GM19025 (cell line): ENCODE measurements around the gene ARL14EP.

ENCODE experiments used
- ATAC-seq: cut with Tn5 transposase; IDR thresholded peaks from one replicate; pipeline ENCODE4 v1.9.1; 2021; ENCODE audit warnings: mild to moderate bottlenecking, low read depth, moderate library complexity; ENCODE audit not compliant: unreplicated experiment

Gene ARL14EP

DNA sequence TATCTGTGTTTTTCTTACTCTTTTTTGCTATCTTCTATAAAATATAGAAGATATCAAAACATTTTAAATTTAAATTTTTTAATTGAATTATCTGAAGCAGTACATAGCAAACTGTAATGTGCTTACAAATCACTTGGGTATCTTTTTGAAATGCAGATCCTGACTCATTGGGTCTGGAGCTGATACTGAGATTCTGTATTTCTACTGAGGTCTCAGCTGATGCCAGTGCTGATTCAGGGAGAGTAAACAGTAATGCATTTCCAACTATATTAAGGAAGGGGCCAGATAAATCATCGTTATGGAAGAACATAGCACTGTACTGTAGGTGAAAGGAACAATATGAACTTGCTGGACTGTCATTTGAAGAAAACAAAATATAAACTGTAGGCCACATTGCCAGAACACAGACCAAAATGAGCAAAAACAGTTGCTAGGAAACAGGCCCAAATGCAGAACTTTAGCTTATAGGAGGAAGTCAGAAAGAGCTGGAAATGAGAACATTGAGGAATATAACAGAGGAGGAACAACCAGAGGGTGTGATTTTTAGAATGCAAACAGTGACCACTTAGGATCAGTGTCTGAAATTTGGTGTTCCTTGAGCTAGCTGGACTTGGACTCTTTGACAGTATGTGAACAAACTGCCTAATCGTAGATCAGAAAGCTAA lies 3.3 kb downstream of the ARL14EP start:
- ATAC-seq = no peak

- ATAC-seq = no peak
Observed at GRCh38 chr11:30326906-30327305, 4.0 kb downstream of the ARL14EP start.

DNA sequence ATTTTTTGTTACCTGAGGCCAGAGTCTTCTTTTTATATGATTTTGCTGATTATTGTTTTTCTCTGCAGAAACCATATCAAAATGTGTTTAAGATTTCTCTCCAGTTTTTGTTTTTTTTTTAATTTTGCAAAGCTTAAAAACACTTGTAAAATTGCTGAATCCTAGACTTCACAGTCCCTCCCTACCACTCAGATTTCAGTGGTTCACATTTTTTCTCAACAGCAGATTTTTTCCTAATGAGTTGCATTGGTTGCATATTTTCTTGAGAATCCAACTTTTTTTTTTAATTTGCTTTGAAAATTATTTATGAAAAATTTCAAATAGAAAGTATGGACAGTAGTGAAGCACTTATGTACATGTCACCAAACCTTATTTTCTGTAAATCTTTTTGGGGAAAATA lies 5.8 kb downstream of the ARL14EP start:
- ATAC-seq = no peak

- ATAC-seq = no peak
Observed at GRCh38 chr11:30329150-30329940, 6.4 kb downstream of the ARL14EP start.

DNA sequence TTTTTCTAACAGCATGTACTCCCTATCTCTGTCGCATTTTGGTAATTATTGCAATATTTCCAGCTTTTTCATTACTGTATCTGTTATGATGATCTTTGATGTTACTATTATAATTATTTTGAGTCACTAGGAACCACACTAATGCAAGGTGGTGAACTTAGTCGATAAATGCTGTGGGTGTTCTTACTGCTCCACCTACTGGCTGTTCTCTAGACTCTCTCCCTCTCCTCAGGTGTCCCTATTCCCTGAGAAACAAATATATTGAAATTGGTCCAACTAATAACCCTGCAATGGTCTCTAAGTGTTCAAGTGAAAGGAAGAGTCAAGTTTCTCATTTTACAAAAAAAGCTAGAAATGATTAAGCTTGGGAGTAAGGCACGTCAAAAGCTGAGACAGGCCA lies 10.5 kb downstream of the ARL14EP start:
- no peak for ATAC-seq

DNA sequence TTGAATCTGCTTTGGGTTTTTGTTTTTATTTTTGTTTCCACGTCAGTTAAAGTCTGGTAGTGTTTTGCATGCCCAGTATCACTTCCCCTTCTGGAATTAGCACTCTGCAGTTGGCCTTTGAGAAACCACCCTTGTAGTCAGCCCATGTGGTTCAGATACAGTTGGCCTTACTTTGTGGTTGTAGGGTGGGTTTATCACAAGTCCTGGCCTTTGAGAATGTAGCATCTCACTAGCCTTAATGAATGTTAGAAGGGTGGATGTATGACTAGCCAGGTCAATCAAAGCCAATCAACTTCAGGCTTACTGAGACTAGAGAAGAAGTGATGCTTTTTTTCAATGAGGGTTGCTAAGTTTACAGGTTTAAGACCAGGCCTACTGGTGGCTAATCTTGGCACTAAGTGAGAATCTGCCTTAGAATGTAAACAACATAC lies 19.8 kb downstream of the ARL14EP start:
- peak; percentile 95 for ATAC-seq

DNA sequence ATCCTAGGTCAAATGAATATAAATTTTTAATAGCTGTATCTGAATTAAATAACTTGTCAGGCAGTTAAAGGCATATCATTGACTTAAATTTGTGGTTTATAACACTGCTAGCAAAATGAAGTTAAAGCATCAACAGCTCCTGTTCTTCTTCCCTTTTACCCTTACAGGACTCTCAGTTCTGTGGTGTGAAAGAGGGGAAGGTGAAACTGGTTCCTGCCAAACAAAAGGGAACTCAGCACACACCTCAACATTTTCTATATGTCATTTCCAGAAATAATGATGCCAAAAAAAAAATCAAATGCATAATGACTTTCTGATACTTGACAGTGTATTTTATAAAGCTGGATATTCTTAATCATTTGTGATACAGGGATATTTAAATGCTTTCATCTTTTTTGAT lies 21.2 kb downstream of the ARL14EP start:
- no peak for ATAC-seq

DNA sequence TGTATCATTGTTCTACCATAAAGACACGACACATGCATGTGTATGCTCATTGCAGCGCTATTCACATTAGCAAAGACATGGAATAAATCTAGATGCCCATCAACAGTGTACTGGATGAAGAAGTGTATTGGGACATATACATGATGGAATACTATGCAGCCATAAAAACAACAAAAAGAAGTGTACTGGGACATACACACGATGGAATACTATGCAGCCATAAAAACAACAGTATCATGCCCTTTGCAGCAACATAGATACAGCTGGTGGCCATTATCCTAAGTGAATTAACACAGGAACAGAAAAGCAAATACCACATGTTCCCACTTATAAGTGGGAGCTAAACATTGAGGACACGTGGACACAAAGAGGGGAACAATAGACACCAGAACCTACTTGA lies 22.7 kb downstream of the ARL14EP start:
- ATAC-seq = no peak

GRCh38 chr11:30346068-30346688 lies 23.3 kb downstream of the ARL14EP start:
- ATAC-seq = no peak

DNA sequence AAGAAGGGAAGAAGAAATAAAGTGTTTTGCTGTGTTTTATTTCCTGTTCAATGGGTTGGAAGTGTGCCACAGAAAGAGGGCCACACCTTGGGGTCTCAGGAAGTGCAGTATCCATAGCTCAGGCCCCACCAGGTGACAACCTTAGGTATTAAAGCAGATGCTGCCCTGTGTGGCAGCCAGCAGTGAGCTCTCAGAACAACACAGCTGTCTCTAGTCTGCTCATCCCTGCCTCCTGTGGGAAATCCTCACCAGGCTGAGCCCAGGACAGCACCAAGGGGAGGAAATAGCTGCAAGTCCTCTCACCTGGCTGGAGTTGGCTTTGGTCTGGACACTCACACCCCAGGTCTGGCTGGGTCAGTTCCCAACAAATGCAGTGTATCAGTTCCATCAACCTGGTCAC lies 25.1 kb downstream of the ARL14EP start:
- ATAC-seq = no peak

DNA sequence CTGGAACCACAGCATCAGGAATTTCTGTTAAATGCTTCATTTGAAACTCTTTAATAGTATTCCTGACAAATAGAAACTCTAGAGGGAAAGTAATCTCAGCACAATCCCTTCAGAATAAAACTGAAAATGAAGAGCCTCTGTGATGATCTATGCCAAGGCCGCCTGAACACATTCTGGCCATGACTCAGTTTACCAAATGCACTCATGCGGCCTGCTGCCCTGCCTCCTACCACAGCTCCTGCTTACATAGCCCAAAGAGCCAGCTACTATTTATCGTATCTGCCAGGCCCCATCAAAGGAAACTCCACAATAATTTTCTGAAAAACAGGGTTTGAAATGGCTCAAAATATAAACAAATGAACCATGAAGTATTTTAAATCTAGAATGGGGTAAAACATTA lies 27.0 kb downstream of the ARL14EP start:
- ATAC-seq = no peak

- no peak for ATAC-seq
Observed at GRCh38 chr11:30350384-30350783, 27.5 kb downstream of the ARL14EP start.

DNA sequence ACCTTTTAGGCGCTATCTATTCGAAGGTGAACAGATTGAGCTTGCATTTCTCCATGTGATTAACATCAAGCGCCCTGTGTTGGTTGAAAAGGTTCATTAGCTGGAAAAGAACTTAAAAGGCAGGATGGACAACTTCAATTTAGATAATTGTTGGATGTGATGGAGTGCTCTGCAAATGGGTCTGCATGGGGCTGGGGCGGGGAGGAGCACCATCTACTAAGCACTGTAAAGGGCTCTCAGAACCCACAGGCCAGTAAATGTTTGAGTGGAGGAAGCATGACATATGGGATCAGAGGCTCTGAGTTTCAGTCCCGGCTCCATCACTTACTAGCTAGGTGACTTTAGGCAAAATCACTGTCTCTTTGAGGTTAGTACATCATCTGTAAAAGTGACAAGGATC lies 28.2 kb downstream of the ARL14EP start:
- ATAC-seq = no peak

GRCh38 chr11:30356391-30356790 lies 33.5 kb downstream of the ARL14EP start:
- no peak for ATAC-seq

DNA sequence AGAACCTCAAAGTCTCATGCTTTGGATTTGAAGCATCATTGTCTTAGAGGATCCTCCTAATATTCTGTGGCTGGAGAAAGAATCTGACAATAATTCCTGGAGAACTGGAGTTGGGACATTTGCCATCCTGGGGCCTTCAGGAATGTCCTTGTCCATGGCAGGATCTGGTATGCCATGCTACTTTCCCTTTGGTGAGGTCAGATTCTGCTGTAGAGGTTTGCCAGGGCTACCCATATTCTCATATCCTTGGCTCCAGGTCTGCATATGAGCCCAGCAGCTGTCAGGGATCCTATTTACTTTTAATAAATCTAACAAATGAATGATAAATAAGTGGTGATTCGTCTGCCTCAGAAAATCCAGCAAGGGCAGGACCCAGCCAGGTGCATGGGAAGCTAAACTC lies 35.0 kb downstream of the ARL14EP start:
- ATAC-seq = no peak

DNA sequence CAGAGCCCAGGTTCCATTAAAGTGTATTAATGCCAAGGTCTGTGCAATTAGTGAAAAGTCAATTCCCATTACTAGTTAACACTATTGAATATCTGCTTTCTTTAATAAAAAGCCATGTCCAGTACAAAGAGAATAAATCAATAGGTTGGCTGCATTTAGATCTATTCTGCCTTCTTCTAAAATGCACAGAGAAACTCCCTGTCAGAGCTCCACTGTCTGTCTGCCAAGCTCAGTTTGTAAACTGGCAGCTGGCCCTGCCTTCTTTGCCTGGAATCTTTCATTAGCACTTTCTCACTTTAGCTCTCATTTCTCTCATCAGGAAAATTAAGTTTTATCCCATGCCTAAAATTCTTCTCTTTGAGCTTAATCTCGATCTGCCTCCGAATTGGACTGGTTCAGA lies 35.6 kb downstream of the ARL14EP start:
- no peak for ATAC-seq

DNA sequence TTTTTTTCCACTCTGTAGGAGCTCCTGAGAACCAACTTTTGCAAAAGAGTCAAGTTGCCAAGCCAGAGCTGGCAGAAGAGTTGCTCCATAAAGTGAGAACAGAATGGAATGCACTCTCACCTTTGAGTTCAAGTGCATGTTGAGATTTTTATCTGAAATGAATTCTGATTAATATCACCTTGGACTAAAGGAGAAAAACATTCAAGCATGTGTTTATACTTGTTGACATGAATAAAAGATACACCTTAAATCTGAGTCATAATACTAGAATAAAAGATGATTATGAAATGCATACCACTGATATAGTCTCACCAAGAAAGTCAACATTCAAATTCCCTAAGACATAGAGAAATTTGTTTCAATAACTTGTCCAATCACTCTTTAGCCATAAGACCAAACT lies 37.8 kb downstream of the ARL14EP start:
- no peak for ATAC-seq

GRCh38 chr11:30364139-30364836 lies 41.4 kb downstream of the ARL14EP start:
- ATAC-seq = no peak

GRCh38 chr11:30364837-30365482 lies 42.1 kb downstream of the ARL14EP start:
- no peak for ATAC-seq

DNA sequence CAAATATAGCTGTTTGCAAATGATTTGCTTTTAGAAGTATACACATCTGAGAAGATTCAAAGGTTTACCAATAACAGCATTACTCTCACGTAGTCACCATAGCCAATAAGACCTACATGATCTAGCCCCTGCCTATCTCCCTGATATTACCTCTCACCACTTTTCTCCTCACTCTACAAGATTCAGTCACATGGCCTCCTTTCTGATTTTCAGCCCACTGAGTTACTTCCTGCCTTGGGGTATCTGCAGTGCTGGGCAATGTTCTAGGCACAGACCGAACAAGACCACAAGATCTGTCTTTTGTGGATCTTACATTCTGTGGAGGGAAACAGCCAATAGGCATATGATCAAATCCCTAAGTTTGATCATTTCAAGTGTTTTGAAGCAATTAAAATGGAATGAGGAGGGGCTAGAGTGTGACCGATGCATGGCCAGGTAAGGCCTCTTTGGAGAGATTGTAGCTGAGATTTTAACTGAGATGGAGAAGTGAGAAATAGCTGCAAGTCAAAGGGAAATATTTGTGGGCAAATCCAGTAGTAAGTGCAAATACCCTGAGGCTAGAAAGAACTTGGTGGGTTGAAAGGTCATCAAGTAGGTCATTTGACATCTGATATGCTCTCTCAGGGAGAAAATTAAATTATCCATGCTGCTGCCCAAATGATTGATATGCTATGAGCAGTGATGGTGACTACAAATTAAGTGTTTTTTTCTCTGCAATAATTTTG lies 43.1 kb downstream of the ARL14EP start:
- ATAC-seq = no peak
